PFSK-1 (cell line): ENCODE measurements around the gene ERICH2.

Source experiments
- FOXP2 ChIP-seq: optimal IDR thresholded peaks from 2 replicates; pipeline ENCODE3; 2011; ENCODE audit warnings: borderline replicate concordance, control low read depth, inconsistent platforms; ENCODE audit not compliant: insufficient read depth; ENCODE audit errors: extremely low read length, extremely low read depth
- POLR2AphosphoS5 ChIP-seq: IDR thresholded peaks from 2 replicates; pipeline ENCODE4 v1.6.1; 2012; ENCODE audit warnings: low read depth, mild to moderate bottlenecking, control low read depth, low read length, moderate library complexity
- SIN3A ChIP-seq: IDR thresholded peaks from 2 replicates; pipeline ENCODE4 v1.6.1; 2012; ENCODE audit warnings: mild to moderate bottlenecking, low read length, moderate library complexity, borderline replicate concordance; ENCODE audit not compliant: insufficient read depth
- TAF1 ChIP-seq: IDR thresholded peaks from 2 replicates; pipeline ENCODE4 v1.6.1; 2012; ENCODE audit warnings: low read length, control low read depth, borderline replicate concordance; ENCODE audit not compliant: insufficient read depth
- TF ChIP-seq, protein P1 (sequence below), 2 experiments: IDR thresholded peaks; 2 replicates each; pipeline versions ENCODE4 v1.6.1 to v1.8.0; 2011 to 2012; ENCODE audit warnings: low read depth in 2 of 2, low read length in 2 of 2, control low read depth in 1 of 2, inconsistent platforms in 1 of 2, mild to moderate bottlenecking in 1 of 2, moderate library complexity in 1 of 2; ENCODE audit not compliant: insufficient read depth in 1 of 2

ERICH2 gene

GRCh38 chr2:170823088-170823897 lies 53.1 kb downstream of the ERICH2 start:
- no peak for TF ChIP-seq TAF1
- no peak for TF ChIP-seq POLR2AphosphoS5
- no peak for TF ChIP-seq FOXP2
- TF ChIP-seq SIN3A, result no peak
- TF ChIP-seq, protein P1, sequence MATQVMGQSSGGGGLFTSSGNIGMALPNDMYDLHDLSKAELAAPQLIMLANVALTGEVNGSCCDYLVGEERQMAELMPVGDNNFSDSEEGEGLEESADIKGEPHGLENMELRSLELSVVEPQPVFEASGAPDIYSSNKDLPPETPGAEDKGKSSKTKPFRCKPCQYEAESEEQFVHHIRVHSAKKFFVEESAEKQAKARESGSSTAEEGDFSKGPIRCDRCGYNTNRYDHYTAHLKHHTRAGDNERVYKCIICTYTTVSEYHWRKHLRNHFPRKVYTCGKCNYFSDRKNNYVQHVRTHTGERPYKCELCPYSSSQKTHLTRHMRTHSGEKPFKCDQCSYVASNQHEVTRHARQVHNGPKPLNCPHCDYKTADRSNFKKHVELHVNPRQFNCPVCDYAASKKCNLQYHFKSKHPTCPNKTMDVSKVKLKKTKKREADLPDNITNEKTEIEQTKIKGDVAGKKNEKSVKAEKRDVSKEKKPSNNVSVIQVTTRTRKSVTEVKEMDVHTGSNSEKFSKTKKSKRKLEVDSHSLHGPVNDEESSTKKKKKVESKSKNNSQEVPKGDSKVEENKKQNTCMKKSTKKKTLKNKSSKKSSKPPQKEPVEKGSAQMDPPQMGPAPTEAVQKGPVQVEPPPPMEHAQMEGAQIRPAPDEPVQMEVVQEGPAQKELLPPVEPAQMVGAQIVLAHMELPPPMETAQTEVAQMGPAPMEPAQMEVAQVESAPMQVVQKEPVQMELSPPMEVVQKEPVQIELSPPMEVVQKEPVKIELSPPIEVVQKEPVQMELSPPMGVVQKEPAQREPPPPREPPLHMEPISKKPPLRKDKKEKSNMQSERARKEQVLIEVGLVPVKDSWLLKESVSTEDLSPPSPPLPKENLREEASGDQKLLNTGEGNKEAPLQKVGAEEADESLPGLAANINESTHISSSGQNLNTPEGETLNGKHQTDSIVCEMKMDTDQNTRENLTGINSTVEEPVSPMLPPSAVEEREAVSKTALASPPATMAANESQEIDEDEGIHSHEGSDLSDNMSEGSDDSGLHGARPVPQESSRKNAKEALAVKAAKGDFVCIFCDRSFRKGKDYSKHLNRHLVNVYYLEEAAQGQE (IDR thresholded peaks at IDR 0.05; ENCODE audit: insufficient read depth in 1 of 2, low read depth in 2 of 2, low read length in 2 of 2), result no peak

GRCh38 chr2:170823898-170824215 lies 53.7 kb downstream of the ERICH2 start:
- TF ChIP-seq SIN3A, result no peak
- TF ChIP-seq, protein P1 (IDR thresholded peaks at IDR 0.05; ENCODE audit: insufficient read depth in 1 of 2, low read depth in 2 of 2, low read length in 2 of 2), result no peak
- no peak for TF ChIP-seq TAF1
- no peak for TF ChIP-seq POLR2AphosphoS5
- no peak for TF ChIP-seq FOXP2

DNA sequence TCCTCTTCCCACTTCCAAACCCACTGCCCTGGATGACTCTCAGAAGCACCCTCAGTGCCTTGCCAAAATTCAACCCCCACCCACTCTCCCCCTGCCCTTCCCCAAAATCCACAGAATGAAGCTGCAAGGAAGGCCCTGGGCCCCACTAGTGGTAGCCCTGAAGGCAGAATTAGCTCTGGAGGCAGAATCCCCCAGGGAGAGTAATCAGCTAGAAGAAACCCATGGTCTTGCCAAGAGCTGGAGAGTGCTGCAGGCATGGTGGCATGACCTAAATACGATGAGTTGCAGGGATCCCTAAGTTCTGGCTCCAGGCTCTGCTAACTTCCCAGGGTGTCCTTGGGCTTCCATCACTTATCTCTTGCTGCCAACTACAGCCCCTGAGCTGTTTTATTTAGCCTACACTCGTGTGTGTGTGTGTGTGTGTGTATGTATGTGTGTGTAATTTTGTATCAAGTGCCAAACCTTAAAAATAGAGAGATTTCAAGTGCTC lies 54.4 kb downstream of the ERICH2 start:
- TF ChIP-seq, protein P1 (IDR thresholded peaks at IDR 0.05; ENCODE audit: insufficient read depth in 1 of 2, low read depth in 2 of 2, low read length in 2 of 2), result no peak
- TF ChIP-seq SIN3A (no peak), TAF1 (no peak), POLR2AphosphoS5 (no peak), FOXP2 (no peak)

GRCh38 chr2:170827841-170828532 lies 57.8 kb downstream of the ERICH2 start:
- TF ChIP-seq, protein P1 (IDR thresholded peaks at IDR 0.05; ENCODE audit: insufficient read depth in 1 of 2, low read depth in 2 of 2, low read length in 2 of 2), result no peak
- no peak for TF ChIP-seq POLR2AphosphoS5
- no peak for TF ChIP-seq FOXP2
- TF ChIP-seq TAF1, result no peak
- no peak for TF ChIP-seq SIN3A
